Upper lobe of right lung (tissue), 1 donor: ENCODE measurements around the gene TSPAN14. TPM values are rescaled to one million over a fixed set of nuclear protein-coding genes. Genes with fewer than 3 reads are reported as not detected.

Experiments used
- ATAC-seq: fragments of 200-7000 bp; cut with Tn5 transposase; one replicate; pipeline ENCODE4 v1.9.1; 2020; ENCODE audit warnings: mild to moderate bottlenecking, moderate library complexity
- DNase-seq: peaks from one replicate; pipeline ENCODE4 v3.0.0-alpha.2; 2020
- H3K27ac ChIP-seq: fragments of 200-600 bp; one replicate; pipeline ENCODE4 v1.8.0; 2022
- H3K27me3 ChIP-seq: fragments of 200-600 bp; one replicate; pipeline ENCODE4 v1.8.0; 2022; ENCODE audit warnings: mild to moderate bottlenecking
- H3K36me3 ChIP-seq: fragments of 200-600 bp; one replicate; pipeline ENCODE4 v1.8.0; 2022
- H3K4me1 ChIP-seq: fragments of 200-600 bp; one replicate; pipeline ENCODE4 v1.8.0; 2022
- H3K4me3 ChIP-seq: fragments of 200-600 bp; one replicate; pipeline ENCODE4 v1.8.0; 2022; ENCODE audit warnings: mild to moderate bottlenecking
- H3K9me3 ChIP-seq: fragments of 200-600 bp; one replicate; pipeline ENCODE4 v1.8.0; 2022
- intact Hi-C: fragments of 100-400 bp; cut with DNase I; formaldehyde crosslinking; loops from one replicate; pipeline ENCODE4 v1.11.0; 2022
- total RNA-seq: library from RNA; stranded (reverse); fragmentation: NEBNext Ultra II Directional; extraction: Animal tissue kit (Norgen Biotek cat#: 25700); gene quantifications from one replicate; pipeline ENCODE4 v1.2.1, GENCODE V29; 2021
- TF ChIP-seq, protein P1 (sequence below): fragments of 200-600 bp; IDR thresholded peaks from one replicate; pipeline ENCODE4 v1.8.0; 2022; ENCODE audit warnings: antibody characterized with exemption
- donor health status: DM: no; HTN: yes; CAD: no; lungs with severe emphysema.

The TSPAN14 gene
- total RNA-seq, 1 donor from 2014 or later, result 157 TPM

DNA sequence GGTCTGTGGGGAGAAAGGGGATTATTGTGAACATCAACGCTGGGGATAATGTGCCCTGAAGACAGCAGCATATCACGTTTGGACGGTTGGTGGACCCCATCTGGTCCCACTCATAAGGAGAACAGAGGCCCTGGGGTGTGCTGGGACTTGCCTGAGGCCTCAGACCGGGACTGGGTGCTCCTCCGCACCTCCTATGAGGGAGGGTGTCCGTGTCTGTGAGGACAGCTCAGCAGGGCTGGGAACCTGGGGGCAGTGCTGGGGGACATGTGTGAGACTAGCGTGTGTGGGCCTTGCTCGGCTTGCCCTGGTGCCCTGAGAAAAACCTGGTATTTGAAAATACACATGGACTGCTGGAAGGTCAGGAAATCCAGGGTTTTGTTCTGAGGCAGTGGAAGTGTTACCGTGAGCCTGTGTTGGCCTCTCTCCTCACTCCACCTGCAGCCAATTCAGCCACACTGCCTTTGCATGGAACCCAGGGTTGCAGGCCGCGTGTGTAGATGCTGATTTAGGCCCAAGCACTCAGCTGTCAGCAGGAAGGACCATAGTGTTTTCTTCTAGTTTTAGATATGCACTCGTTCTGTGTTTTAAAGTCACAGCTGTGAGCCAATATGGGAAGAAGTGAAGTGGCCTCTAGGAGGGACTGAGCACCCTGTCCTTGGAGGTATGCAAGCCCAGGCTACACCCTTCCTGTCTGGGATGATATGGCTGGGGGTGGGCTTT lies 70.2 kb downstream of the TSPAN14 start:
- no peak overlapping the region for H3K4me3 ChIP-seq
- TF ChIP-seq, protein P1, sequence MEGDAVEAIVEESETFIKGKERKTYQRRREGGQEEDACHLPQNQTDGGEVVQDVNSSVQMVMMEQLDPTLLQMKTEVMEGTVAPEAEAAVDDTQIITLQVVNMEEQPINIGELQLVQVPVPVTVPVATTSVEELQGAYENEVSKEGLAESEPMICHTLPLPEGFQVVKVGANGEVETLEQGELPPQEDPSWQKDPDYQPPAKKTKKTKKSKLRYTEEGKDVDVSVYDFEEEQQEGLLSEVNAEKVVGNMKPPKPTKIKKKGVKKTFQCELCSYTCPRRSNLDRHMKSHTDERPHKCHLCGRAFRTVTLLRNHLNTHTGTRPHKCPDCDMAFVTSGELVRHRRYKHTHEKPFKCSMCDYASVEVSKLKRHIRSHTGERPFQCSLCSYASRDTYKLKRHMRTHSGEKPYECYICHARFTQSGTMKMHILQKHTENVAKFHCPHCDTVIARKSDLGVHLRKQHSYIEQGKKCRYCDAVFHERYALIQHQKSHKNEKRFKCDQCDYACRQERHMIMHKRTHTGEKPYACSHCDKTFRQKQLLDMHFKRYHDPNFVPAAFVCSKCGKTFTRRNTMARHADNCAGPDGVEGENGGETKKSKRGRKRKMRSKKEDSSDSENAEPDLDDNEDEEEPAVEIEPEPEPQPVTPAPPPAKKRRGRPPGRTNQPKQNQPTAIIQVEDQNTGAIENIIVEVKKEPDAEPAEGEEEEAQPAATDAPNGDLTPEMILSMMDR, result no peak
- peaks cover 41% of the 10 kb centered on the region for H3K4me1 ChIP-seq
- no peaks in the 10 kb centered on the region for H3K27me3 ChIP-seq
- H3K27ac ChIP-seq, result no peak overlapping the region
- DNase-seq (no peak), ATAC-seq (peak; percentile 13)
- peaks cover 29% of the 10 kb centered on the region for H3K36me3 ChIP-seq
- intact Hi-C loops, result no loop called here
- H3K9me3 ChIP-seq, result no peaks in the 10 kb centered on the region

- no peak overlapping the region for H3K27ac ChIP-seq
- ATAC-seq, result no peak
- peaks cover 48% of the 10 kb centered on the region for H3K4me1 ChIP-seq
These were observed 72.1 kb downstream of the TSPAN14 start for GRCh38 chr10:80526218-80526617.

GRCh38 chr10:80526742-80527141 lies 72.6 kb downstream of the TSPAN14 start:
- ATAC-seq (peak; percentile 12), DNase-seq (no peak)
- Histone ChIP-seq H3K4me3 (no peak overlapping the region), H3K27me3 (no peaks in the 10 kb centered on the region), H3K4me1 (peaks cover 48% of the 10 kb centered on the region), H3K36me3 (peaks cover 5% of the 10 kb centered on the region), H3K9me3 (no peaks in the 10 kb centered on the region), H3K27ac (no peak overlapping the region)
- intact Hi-C loops, result no loop called here
- TF ChIP-seq, protein P1, result no peak

More at GRCh38 chr10:80526218-80526617, 72.1 kb downstream of the TSPAN14 start:
- intact Hi-C loops, result no loop called here
- H3K9me3 ChIP-seq, result no peaks in the 10 kb centered on the region
- TF ChIP-seq, protein P1, result no peak
- H3K4me3 ChIP-seq, result no peak overlapping the region
- H3K36me3 ChIP-seq, result peaks cover 10% of the 10 kb centered on the region
- DNase-seq, result no peak
- H3K27me3 ChIP-seq, result no peaks in the 10 kb centered on the region

DNA sequence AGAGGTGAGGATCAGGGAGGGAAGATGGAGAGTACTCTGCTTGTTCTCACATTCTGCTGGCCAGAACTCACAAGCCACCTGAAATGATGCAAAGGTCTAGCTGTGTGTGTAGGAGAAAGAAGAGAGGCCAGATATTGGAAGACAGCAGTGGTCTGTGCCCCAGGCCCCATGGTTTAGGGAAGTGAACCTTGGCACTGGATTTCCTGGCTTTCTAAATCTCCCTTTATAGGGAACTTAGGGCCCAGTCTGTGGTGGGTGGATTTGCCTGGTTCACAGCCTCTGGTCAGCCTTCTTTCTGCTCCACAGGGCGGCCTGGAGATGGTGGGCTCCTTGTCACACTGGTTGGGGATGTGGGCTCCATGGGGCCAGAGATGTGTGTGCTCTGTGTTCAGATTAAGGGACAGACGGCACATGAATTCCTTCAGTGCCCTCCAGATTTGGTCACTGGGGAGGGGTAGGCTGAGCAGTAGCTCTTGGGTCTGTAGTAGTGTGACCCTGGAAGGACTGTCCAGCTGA lies 74.1 kb downstream of the TSPAN14 start:
- peak overlapping the region; percentile 24 for H3K27ac ChIP-seq
- DNase-seq (no peak), ATAC-seq (peak; percentile 67)
- no peaks in the 10 kb centered on the region for H3K27me3 ChIP-seq
- peaks cover 48% of the 10 kb centered on the region for H3K4me1 ChIP-seq
- H3K36me3 ChIP-seq, result no peaks in the 10 kb centered on the region
- TF ChIP-seq, protein P1, result no peak
- no peak overlapping the region for H3K4me3 ChIP-seq
- no peaks in the 10 kb centered on the region for H3K9me3 ChIP-seq
- intact Hi-C loops, result no loop called here

DNA sequence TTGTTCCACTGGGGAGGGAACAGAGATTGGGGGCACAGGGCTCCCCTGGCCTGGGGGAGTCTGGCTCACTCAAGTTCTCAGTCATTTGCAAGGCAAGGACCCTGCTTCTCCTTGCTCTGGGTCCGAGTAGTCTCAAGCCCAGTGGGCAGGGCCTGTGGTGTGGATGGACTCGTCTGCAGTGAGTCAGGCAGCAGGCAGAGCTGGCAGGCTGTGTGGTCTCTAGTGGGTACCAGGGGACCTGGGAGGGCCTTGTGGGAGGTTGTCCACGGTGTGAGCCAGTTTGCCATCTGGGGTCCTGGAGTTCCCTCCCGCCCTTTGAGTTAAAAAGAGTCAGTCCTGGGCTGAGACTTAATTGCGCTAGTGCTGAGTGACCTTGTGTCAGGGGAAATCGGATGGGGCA lies 74.8 kb downstream of the TSPAN14 start:
- peak overlapping the region; percentile 24 for H3K27ac ChIP-seq

More for the DNA sequence above, 74.8 kb downstream of the TSPAN14 start:
- no peaks in the 10 kb centered on the region for H3K27me3 ChIP-seq
- no peaks in the 10 kb centered on the region for H3K9me3 ChIP-seq
- no peaks in the 10 kb centered on the region for H3K36me3 ChIP-seq
- H3K4me3 ChIP-seq, result no peak overlapping the region
- ATAC-seq (no peak), DNase-seq (no peak)
- H3K4me1 ChIP-seq, result peaks cover 48% of the 10 kb centered on the region
- TF ChIP-seq, protein P1, result no peak
- intact Hi-C loops, result no loop called here
